Calu3 (cell line): ENCODE results near the gene CKS1B. TPM values are rescaled to one million over a fixed set of nuclear protein-coding genes. Genes with fewer than 3 reads are reported as not detected.

ENCODE experiments used
- BruUV-seq: library from RNA; stranded (reverse); fragments of 400-500 nt; replicated peaks from 2 replicates; lab custom pipeline; 2021; lab: Mats Ljungman, UMichigan
- CTCF ChIA-PET: fragments of 300-600 bp; sonication (Branson Sonifier 250); formaldehyde crosslinking; loops from one replicate; lab custom pipeline; 2022; ENCODE audit warnings: antibody characterized with exemption; lab: Charles Lee
- DNase-seq: peaks from one replicate; pipeline ENCODE4 v3.0.0; 2022
- H3K27ac Mint-ChIP-seq: one replicate; pipeline ENCODE4 v1.8.0; 2022; ENCODE audit warnings: mixed read lengths; ENCODE audit not compliant: unreplicated experiment
- H3K27me3 Mint-ChIP-seq: one replicate; pipeline ENCODE4 v1.8.0; 2022; ENCODE audit warnings: mixed read lengths; ENCODE audit not compliant: unreplicated experiment
- H3K36me3 Mint-ChIP-seq: one replicate; pipeline ENCODE4 v1.8.0; 2022; ENCODE audit warnings: mild to moderate bottlenecking, moderate library complexity, mixed read lengths; ENCODE audit not compliant: insufficient read depth, unreplicated experiment
- H3K4me1 Mint-ChIP-seq: one replicate; pipeline ENCODE4 v1.8.0; 2022; ENCODE audit warnings: mild to moderate bottlenecking, low read depth, mixed read lengths; ENCODE audit not compliant: unreplicated experiment
- H3K4me3 Mint-ChIP-seq: one replicate; pipeline ENCODE4 v1.8.0; 2022; ENCODE audit warnings: mild to moderate bottlenecking, low read depth, moderate library complexity, mixed read lengths; ENCODE audit not compliant: unreplicated experiment
- H3K9me3 Mint-ChIP-seq: one replicate; pipeline ENCODE4 v1.8.0; 2022; ENCODE audit warnings: low read depth, mixed read lengths; ENCODE audit not compliant: unreplicated experiment
- CTCF ChIP-seq: fragments of 200-600 bp; IDR thresholded peaks from one replicate; pipeline ENCODE4 v1.8.0; 2022; ENCODE audit warnings: antibody characterized with exemption; ENCODE audit not compliant: unreplicated experiment
- intact Hi-C: fragments of 100-400 bp; cut with micrococcal nuclease; formaldehyde crosslinking; loops from one replicate; pipeline ENCODE4 v1.10.0; 2022; ENCODE audit not compliant: unreplicated experiment
- total RNA-seq: library from RNA; stranded (reverse); gene quantifications from 2 replicates; pipeline ENCODE4 v1.2.3, GENCODE V29; 2022

CKS1B gene
- total RNA-seq, 1 experiment from 2014 or later: 230 TPM

GRCh38 chr1:154955039-154955717 is 19.3 kb upstream of the CKS1B start:
- intact Hi-C loops: no loop called here
- no peak for DNase-seq
- no peaks in the 10 kb centered on the region for H3K27me3 Mint-ChIP-seq
- CTCF ChIA-PET: interaction anchor here (0.8 to 3.0 kb wide), 12 partner anchors 11 to 398 kb away, joined by 3 to 10 read pairs (median 4); partner anchors contain the start of genes ADAM15, FLAD1 and PMVK
- TF ChIP-seq CTCF: no peak
- H3K4me3 Mint-ChIP-seq: peak overlapping the region; percentile 80
- BruUV-seq: no TSS peak
- peak overlapping the region; percentile 70 for H3K27ac Mint-ChIP-seq
- peaks cover 60% of the 10 kb centered on the region for H3K36me3 Mint-ChIP-seq
- no peaks in the 10 kb centered on the region for H3K9me3 Mint-ChIP-seq
- H3K4me1 Mint-ChIP-seq: peaks cover 31% of the 10 kb centered on the region

- intact Hi-C loops: no loop called here
- CTCF ChIA-PET: interaction anchor here (0.7 to 3.0 kb wide), 14 partner anchors 12 to 399 kb away, joined by 3 to 10 read pairs (median 4); partner anchors contain the start of genes ADAM15, FLAD1 and PMVK
Measured at GRCh38 chr1:154955718-154956543, 18.6 kb upstream of the CKS1B start, which contains the start of gene PBXIP1. Gene PBXIP1, minus strand, starts transcription at chr1:154956099. Its CDS starts 2,378 bp downstream, at chr1:154953721.

GRCh38 chr1:154956544-154956941 is 17.9 kb upstream of the CKS1B start:
- H3K4me3 Mint-ChIP-seq: peak overlapping the region; percentile 80
- intact Hi-C loops: no loop called here
- peaks cover 40% of the 10 kb centered on the region for H3K4me1 Mint-ChIP-seq

More at GRCh38 chr1:154955718-154956543, 18.6 kb upstream of the CKS1B start, which contains the start of gene PBXIP1:
- H3K9me3 Mint-ChIP-seq: no peaks in the 10 kb centered on the region
- peak within 1 kb of the TSS; percentile 80 for H3K4me3 Mint-ChIP-seq
- peak; percentile 23 for TF ChIP-seq CTCF
- H3K36me3 Mint-ChIP-seq: peaks cover 68% of the 10 kb centered on the region
- H3K27me3 Mint-ChIP-seq: no peaks in the 10 kb centered on the region
- BruUV-seq: no TSS peak
- peak within 1 kb of the TSS; percentile 70 for H3K27ac Mint-ChIP-seq
- peak; percentile 89 for DNase-seq
- H3K4me1 Mint-ChIP-seq: peaks cover 39% of the 10 kb centered on the region

More at GRCh38 chr1:154956544-154956941, 17.9 kb upstream of the CKS1B start:
- Mint-ChIP-seq H3K36me3 (peaks cover 74% of the 10 kb centered on the region), H3K27ac (peak overlapping the region; percentile 70), H3K27me3 (no peaks in the 10 kb centered on the region), H3K9me3 (no peaks in the 10 kb centered on the region)
- CTCF ChIA-PET: interaction anchor here (1.0 to 3.0 kb wide), 5 partner anchors 17 to 42 kb away, joined by 3 to 10 read pairs (median 5); partner anchors contain the start of gene FLAD1
- TF ChIP-seq CTCF: no peak
- no TSS peak for BruUV-seq
- no peak for DNase-seq
